ENCODE measurements around the gene COX20. TPM values are rescaled to one million over a fixed set of nuclear protein-coding genes. Genes with fewer than 3 reads are reported as not detected.

Gene COX20
- total RNA-seq, 1 donor from 2014 or later: 10.4 TPM

GRCh38 chr1:244868484-244869363, 33.3 kb downstream of the COX20 start:
- H3K27me3 ChIP-seq (ENCODE audit: control insufficient read depth in 3 of 3, insufficient read depth in 3 of 3, low read length in 3 of 3): no peaks in the 10 kb centered on the region
- H3K36me3 ChIP-seq (ENCODE audit: control insufficient read depth in 3 of 3, insufficient read depth in 3 of 3, low read length in 3 of 3): peaks cover 0 to under 1% (median 0%) of the 10 kb centered on the region in 3 donors
- no peak overlapping the region for H3K27ac ChIP-seq (ENCODE audit: low read depth, low read length)
- no peak overlapping the region for H3K4me3 ChIP-seq (ENCODE audit: low read length in 3 of 3)
- H3K4me1 ChIP-seq (ENCODE audit: control insufficient read depth in 3 of 3, insufficient read depth in 3 of 3, low read length in 3 of 3): peaks cover 0 to 16% (median 9%) of the 10 kb centered on the region in 3 donors
- H3K9me3 ChIP-seq (ENCODE audit: control insufficient read depth in 3 of 3, low read length in 3 of 3): no peaks in the 10 kb centered on the region
- no peak overlapping the region for H3K9ac ChIP-seq (ENCODE audit: low read depth in 1 of 3, low read length in 3 of 3)

DNA sequence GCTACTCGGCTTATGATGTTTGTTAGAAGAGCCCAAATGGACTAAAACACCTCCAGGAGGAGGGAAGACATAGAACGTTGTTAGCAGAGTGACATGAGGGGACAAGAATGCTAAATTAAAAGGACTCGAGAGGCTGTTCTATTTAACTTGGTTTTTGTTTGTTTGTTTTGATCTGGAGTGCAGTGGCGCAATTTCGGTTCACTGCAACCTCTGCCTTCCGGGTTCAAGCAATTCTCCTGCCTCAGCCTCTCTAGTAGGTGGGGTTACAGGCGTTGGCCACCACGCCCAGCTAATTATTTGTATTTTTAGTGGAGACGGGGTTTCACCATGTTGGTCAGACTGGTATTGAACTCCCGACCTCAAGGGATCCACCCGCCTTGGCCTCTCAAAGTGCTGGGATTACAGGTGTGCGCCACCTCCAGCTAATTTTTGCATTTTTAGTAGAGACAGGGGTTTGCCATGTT, 33.9 kb downstream of the COX20 start:
- Histone ChIP-seq H3K27me3 (ENCODE audit: control insufficient read depth in 3 of 3, insufficient read depth in 3 of 3, low read length in 3 of 3) (no peaks in the 10 kb centered on the region), H3K36me3 (ENCODE audit: control insufficient read depth in 3 of 3, insufficient read depth in 3 of 3, low read length in 3 of 3) (no peaks in the 10 kb centered on the region), H3K9me3 (ENCODE audit: control insufficient read depth in 3 of 3, low read length in 3 of 3) (no peaks in the 10 kb centered on the region), H3K4me3 (ENCODE audit: low read length in 3 of 3) (no peak overlapping the region), H3K9ac (ENCODE audit: low read depth in 1 of 3, low read length in 3 of 3) (no peak overlapping the region), H3K27ac (ENCODE audit: low read depth, low read length) (no peak overlapping the region), H3K4me1 (ENCODE audit: control insufficient read depth in 3 of 3, insufficient read depth in 3 of 3, low read length in 3 of 3) (peaks cover 0 to 14% (median 9%) of the 10 kb centered on the region in 3 donors)

DNA sequence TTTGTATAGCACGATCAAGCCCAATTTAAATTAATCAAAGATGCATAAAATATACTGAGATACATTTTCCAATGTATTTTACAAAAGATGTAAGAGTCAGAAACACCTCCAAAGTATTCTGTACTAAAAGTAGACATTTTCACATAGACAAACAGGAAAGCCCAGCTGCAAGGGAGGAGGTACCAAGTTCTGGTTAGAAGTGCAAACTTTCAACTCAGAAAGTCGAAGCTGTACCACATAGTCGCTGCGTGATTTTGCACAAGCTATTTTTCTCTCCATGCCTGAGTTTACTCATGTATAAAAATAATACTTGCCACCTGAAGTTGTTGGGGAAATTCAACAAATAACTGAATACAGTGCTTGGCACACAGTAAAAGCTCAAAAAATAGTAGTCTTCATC, 34.5 kb downstream of the COX20 start:
- Histone ChIP-seq H3K27me3 (ENCODE audit: control insufficient read depth in 3 of 3, insufficient read depth in 3 of 3, low read length in 3 of 3) (no peaks in the 10 kb centered on the region), H3K9me3 (ENCODE audit: control insufficient read depth in 3 of 3, low read length in 3 of 3) (no peaks in the 10 kb centered on the region), H3K4me1 (ENCODE audit: control insufficient read depth in 3 of 3, insufficient read depth in 3 of 3, low read length in 3 of 3) (peaks cover 0 to 14% (median 8%) of the 10 kb centered on the region in 3 donors), H3K4me3 (ENCODE audit: low read length in 3 of 3) (no peak overlapping the region), H3K9ac (ENCODE audit: low read depth in 1 of 3, low read length in 3 of 3) (no peak overlapping the region), H3K27ac (ENCODE audit: low read depth, low read length) (no peak overlapping the region), H3K36me3 (ENCODE audit: control insufficient read depth in 3 of 3, insufficient read depth in 3 of 3, low read length in 3 of 3) (no peaks in the 10 kb centered on the region)

- no peaks in the 10 kb centered on the region for H3K4me1 ChIP-seq (ENCODE audit: control insufficient read depth in 3 of 3, insufficient read depth in 3 of 3, low read length in 3 of 3)
- H3K9ac ChIP-seq (ENCODE audit: low read depth in 1 of 3, low read length in 3 of 3): no peak overlapping the region
- H3K36me3 ChIP-seq (ENCODE audit: control insufficient read depth in 3 of 3, insufficient read depth in 3 of 3, low read length in 3 of 3): no peaks in the 10 kb centered on the region
- no peak overlapping the region for H3K27ac ChIP-seq (ENCODE audit: low read depth, low read length)
- H3K9me3 ChIP-seq (ENCODE audit: control insufficient read depth in 3 of 3, low read length in 3 of 3): no peaks in the 10 kb centered on the region
- H3K4me3 ChIP-seq (ENCODE audit: low read length in 3 of 3): no peak overlapping the region
- H3K27me3 ChIP-seq (ENCODE audit: control insufficient read depth in 3 of 3, insufficient read depth in 3 of 3, low read length in 3 of 3): no peaks in the 10 kb centered on the region
Measured at GRCh38 chr1:244874974-244875579, 39.6 kb downstream of the COX20 start.

DNA sequence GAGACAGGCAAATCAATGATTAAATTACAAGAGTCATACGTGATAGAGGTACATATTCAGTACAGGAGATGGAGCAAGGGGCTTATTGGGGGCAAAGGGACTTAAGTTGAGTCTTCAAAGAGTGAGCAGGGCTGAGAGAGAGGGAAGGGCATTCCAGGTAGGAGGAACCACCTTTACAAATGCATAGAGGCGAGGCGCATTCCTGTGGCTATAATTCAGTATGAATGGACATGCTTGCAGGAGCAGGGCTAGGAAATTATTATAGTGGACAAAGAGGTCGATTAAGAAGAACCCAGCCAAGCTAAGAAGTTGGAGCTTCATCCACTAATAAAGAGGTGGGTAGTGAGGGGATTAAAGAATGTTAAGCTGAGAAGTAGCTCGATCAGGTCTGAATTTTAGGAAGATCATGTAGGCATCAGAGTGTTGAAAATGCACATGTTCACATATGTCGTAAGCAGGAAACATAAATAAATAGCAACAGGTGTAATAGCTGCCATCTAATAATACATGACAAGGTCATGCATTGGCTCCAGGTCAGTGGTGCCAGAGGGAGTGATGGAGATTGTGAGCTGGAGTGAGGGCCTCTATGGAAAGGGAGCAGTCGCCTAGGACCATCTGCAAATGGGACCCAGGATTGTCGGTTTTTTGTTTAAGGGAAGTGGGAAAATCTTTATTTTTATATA, 40.9 kb downstream of the COX20 start:
- Histone ChIP-seq H3K4me1 (ENCODE audit: control insufficient read depth in 3 of 3, insufficient read depth in 3 of 3, low read length in 3 of 3) (no peaks in the 10 kb centered on the region), H3K4me3 (ENCODE audit: low read length in 3 of 3) (no peak overlapping the region), H3K27ac (ENCODE audit: low read depth, low read length) (no peak overlapping the region), H3K36me3 (ENCODE audit: control insufficient read depth in 3 of 3, insufficient read depth in 3 of 3, low read length in 3 of 3) (no peaks in the 10 kb centered on the region), H3K9me3 (ENCODE audit: control insufficient read depth in 3 of 3, low read length in 3 of 3) (no peaks in the 10 kb centered on the region), H3K9ac (ENCODE audit: low read depth in 1 of 3, low read length in 3 of 3) (no peak overlapping the region), H3K27me3 (ENCODE audit: control insufficient read depth in 3 of 3, insufficient read depth in 3 of 3, low read length in 3 of 3) (no peaks in the 10 kb centered on the region)

DNA sequence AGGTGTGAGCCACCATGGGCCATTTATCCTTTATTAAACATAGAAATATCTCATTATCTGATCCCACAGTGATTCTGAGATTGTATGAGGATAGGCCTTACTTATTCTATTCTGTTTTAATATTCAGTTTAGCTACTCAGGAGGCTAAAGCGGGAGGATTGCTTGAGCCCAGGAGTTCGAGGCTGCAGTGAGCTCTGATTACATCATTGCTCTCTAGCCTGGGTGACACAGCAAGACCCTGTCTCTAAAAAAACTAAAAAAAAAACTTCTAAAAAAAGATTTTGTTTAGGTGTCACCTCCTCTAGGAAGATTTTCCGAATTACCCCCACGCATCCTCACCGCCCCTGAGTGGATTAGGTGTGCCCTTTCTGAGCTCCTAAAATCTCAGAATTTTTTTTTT, 43.2 kb downstream of the COX20 start:
- H3K4me3 ChIP-seq (ENCODE audit: low read length in 3 of 3): no peak overlapping the region
- H3K9me3 ChIP-seq (ENCODE audit: control insufficient read depth in 3 of 3, low read length in 3 of 3): no peaks in the 10 kb centered on the region
- H3K27ac ChIP-seq (ENCODE audit: low read depth, low read length): no peak overlapping the region
- no peak overlapping the region for H3K9ac ChIP-seq (ENCODE audit: low read depth in 1 of 3, low read length in 3 of 3)
- no peaks in the 10 kb centered on the region for H3K27me3 ChIP-seq (ENCODE audit: control insufficient read depth in 3 of 3, insufficient read depth in 3 of 3, low read length in 3 of 3)
- H3K36me3 ChIP-seq (ENCODE audit: control insufficient read depth in 3 of 3, insufficient read depth in 3 of 3, low read length in 3 of 3): no peaks in the 10 kb centered on the region
- no peaks in the 10 kb centered on the region for H3K4me1 ChIP-seq (ENCODE audit: control insufficient read depth in 3 of 3, insufficient read depth in 3 of 3, low read length in 3 of 3)

- Histone ChIP-seq H3K36me3 (ENCODE audit: control insufficient read depth in 3 of 3, insufficient read depth in 3 of 3, low read length in 3 of 3) (no peaks in the 10 kb centered on the region), H3K4me3 (ENCODE audit: low read length in 3 of 3) (no peak overlapping the region), H3K9me3 (ENCODE audit: control insufficient read depth in 3 of 3, low read length in 3 of 3) (no peaks in the 10 kb centered on the region), H3K4me1 (ENCODE audit: control insufficient read depth in 3 of 3, insufficient read depth in 3 of 3, low read length in 3 of 3) (peaks cover 0 to 2% (median 0%) of the 10 kb centered on the region in 3 donors), H3K27me3 (ENCODE audit: control insufficient read depth in 3 of 3, insufficient read depth in 3 of 3, low read length in 3 of 3) (no peaks in the 10 kb centered on the region), H3K9ac (ENCODE audit: low read depth in 1 of 3, low read length in 3 of 3) (no peak overlapping the region), H3K27ac (ENCODE audit: low read depth, low read length) (no peak overlapping the region)
Measured at GRCh38 chr1:244881552-244882280, 46.3 kb downstream of the COX20 start.

DNA sequence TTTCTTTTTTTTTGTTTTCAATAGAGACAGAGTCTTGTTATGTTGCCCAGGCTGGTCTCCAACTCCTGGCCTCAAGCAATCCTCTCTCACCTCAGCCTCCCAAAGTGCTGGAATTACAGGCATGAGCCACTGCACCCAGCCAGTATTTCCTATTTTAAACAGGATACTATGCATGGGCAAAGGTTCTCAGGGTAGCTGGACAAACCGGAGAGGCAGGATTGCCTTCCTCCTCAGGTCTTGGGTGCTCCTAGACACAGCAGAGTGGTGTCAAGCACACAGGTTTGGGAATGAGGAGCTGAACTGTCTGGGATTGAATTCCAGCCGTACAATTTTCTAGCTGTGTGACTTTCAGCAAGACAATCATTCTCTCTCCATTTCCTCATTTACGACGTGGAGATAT, 51.8 kb downstream of the COX20 start:
- Histone ChIP-seq H3K4me3 (ENCODE audit: low read length in 3 of 3) (no peak overlapping the region), H3K27me3 (ENCODE audit: control insufficient read depth in 3 of 3, insufficient read depth in 3 of 3, low read length in 3 of 3) (no peaks in the 10 kb centered on the region), H3K27ac (ENCODE audit: low read depth, low read length) (no peak overlapping the region), H3K9me3 (ENCODE audit: control insufficient read depth in 3 of 3, low read length in 3 of 3) (no peaks in the 10 kb centered on the region), H3K36me3 (ENCODE audit: control insufficient read depth in 3 of 3, insufficient read depth in 3 of 3, low read length in 3 of 3) (no peaks in the 10 kb centered on the region), H3K9ac (ENCODE audit: low read depth in 1 of 3, low read length in 3 of 3) (no peak overlapping the region), H3K4me1 (ENCODE audit: control insufficient read depth in 3 of 3, insufficient read depth in 3 of 3, low read length in 3 of 3) (peaks cover 0 to 2% (median 0%) of the 10 kb centered on the region in 3 donors)

- Histone ChIP-seq H3K27ac (ENCODE audit: low read depth, low read length) (no peak overlapping the region), H3K9me3 (ENCODE audit: control insufficient read depth in 3 of 3, low read length in 3 of 3) (no peaks in the 10 kb centered on the region), H3K4me3 (ENCODE audit: low read length in 3 of 3) (no peak overlapping the region), H3K4me1 (ENCODE audit: control insufficient read depth in 3 of 3, insufficient read depth in 3 of 3, low read length in 3 of 3) (no peaks in the 10 kb centered on the region), H3K27me3 (ENCODE audit: control insufficient read depth in 3 of 3, insufficient read depth in 3 of 3, low read length in 3 of 3) (no peaks in the 10 kb centered on the region), H3K36me3 (ENCODE audit: control insufficient read depth in 3 of 3, insufficient read depth in 3 of 3, low read length in 3 of 3) (no peaks in the 10 kb centered on the region), H3K9ac (ENCODE audit: low read depth in 1 of 3, low read length in 3 of 3) (no peak overlapping the region)
Measured at GRCh38 chr1:244893836-244894235, 58.4 kb downstream of the COX20 start.
